B cell (primary cell): ENCODE data around the gene SEMA6A. TPM values are rescaled to one million over a fixed set of nuclear protein-coding genes. Genes with fewer than 3 reads are reported as not detected.

Source experiments
- ATAC-seq: fragments of 200-7000 bp; cut with Tn5 transposase; one replicate; pipeline ENCODE4 v1.10.0; 2021; ENCODE audit warnings: low read depth, mild to moderate bottlenecking, moderate number of reproducible peaks, moderate library complexity
- CTCF ChIA-PET: fragments of 350-600 bp; sonication (Branson Sonifier 250); formaldehyde crosslinking; loops from one replicate; lab custom pipeline; 2021; ENCODE audit warnings: antibody characterized with exemption, inconsistent platforms; lab: Charles Lee
- POLR2A ChIA-PET: fragments of 350-600 bp; sonication (Branson Sonifier 250); formaldehyde crosslinking; loops from one replicate; lab custom pipeline; 2021; ENCODE audit warnings: antibody characterized with exemption; lab: Charles Lee
- DNase-seq: peaks from one replicate; pipeline ENCODE4 v3.0.0; 2013
- H2AFZ ChIP-seq: 2 replicates; pipeline ENCODE4 v1.6.1; 2012; ENCODE audit warnings: mild to moderate bottlenecking, low read depth, low read length; ENCODE audit not compliant: insufficient read depth, poor library complexity, severe bottlenecking
- H3K27ac ChIP-seq, 2 donors: 1 replicate in 1 of 2; 2 replicates in 1 of 2; pipeline ENCODE4 v1.5.1; 2012 to 2013; ENCODE audit warnings: low read length in 2 of 2, mild to moderate bottlenecking in 2 of 2, moderate library complexity in 1 of 2
- H3K27me3 ChIP-seq, 4 experiments: fragments of 200-600 bp in 1 of 4; sonication (generic) in 1 of 4; replicated peaks in 1 of 4; 1 replicate in 2 of 4; 2 replicates in 2 of 4; pipeline versions ENCODE4 v1.6.1 to v1.7.0; 2013 to 2016; ENCODE audit warnings: low read length in 3 of 4, mild to moderate bottlenecking in 2 of 4, mixed read lengths in 1 of 4, moderate library complexity in 1 of 4; ENCODE audit not compliant: insufficient read depth in 4 of 4, control insufficient read depth in 3 of 4; ENCODE audit errors: control extremely low read depth in 1 of 4
- H3K36me3 ChIP-seq, 2 experiments: replicated peaks in 1 of 2; 1 replicate in 1 of 2; 2 replicates in 1 of 2; pipeline versions ENCODE4 v1.6.1 to v1.7.1; 2013; ENCODE audit warnings: low read length in 1 of 2; ENCODE audit not compliant: insufficient read depth in 2 of 2, control insufficient read depth in 1 of 2; ENCODE audit errors: control extremely low read depth in 1 of 2, extremely low read depth in 1 of 2
- H3K4me1 ChIP-seq, 2 donors: fragments of 200-600 bp in 1 of 2; sonication (generic) in 1 of 2; 1 replicate in 1 of 2; 2 replicates in 1 of 2; pipeline versions ENCODE4 v1.5.1 to v1.6.1; 2013 to 2017; ENCODE audit warnings: low read length in 2 of 2; ENCODE audit not compliant: control insufficient read depth in 2 of 2, insufficient read depth in 2 of 2
- H3K4me2 ChIP-seq: replicated peaks from 2 replicates; pipeline ENCODE3; 2012; ENCODE audit warnings: mild to moderate bottlenecking, low read depth, low read length; ENCODE audit not compliant: poor library complexity, severe bottlenecking
- H3K4me3 ChIP-seq, 5 experiments: fragments of 200-600 bp in 1 of 5; sonication (generic) in 1 of 5; 1 replicate in 3 of 5; 2 replicates in 2 of 5; pipeline versions ENCODE4 v1.5.1 to v1.7.0; 2011 to 2016; ENCODE audit warnings: low read length in 4 of 5, mild to moderate bottlenecking in 4 of 5, low read depth in 2 of 5, control low read depth in 1 of 5, moderate library complexity in 1 of 5; ENCODE audit not compliant: insufficient read depth in 1 of 5; ENCODE audit errors: control extremely low read depth in 1 of 5, extremely low read depth in 1 of 5
- H3K79me2 ChIP-seq: fragments of 200-600 bp; sonication (generic); one replicate; pipeline ENCODE4 v1.6.0; 2016; ENCODE audit warnings: low read length; ENCODE audit not compliant: control insufficient read depth, insufficient read depth
- H3K9ac ChIP-seq: fragments of 200-600 bp; sonication (generic); 2 replicates; pipeline ENCODE4 v1.6.1; 2017; ENCODE audit warnings: mild to moderate bottlenecking, low read length, moderate library complexity
- H3K9me3 ChIP-seq, 3 donors: one replicate each; pipeline versions ENCODE4 v1.6.1 to v1.7.1; 2013; ENCODE audit warnings: low read length in 2 of 3; ENCODE audit not compliant: control insufficient read depth in 2 of 3, insufficient read depth in 1 of 3; ENCODE audit errors: control extremely low read depth in 1 of 3
- H4K20me1 ChIP-seq: 2 replicates; pipeline ENCODE4 v1.6.0; 2012; ENCODE audit warnings: mild to moderate bottlenecking, low read length; ENCODE audit not compliant: insufficient read depth, control insufficient read depth, poor library complexity, severe bottlenecking
- H3K27ac Mint-ChIP-seq: one replicate; pipeline ENCODE4 v1.8.0; 2021; ENCODE audit warnings: mixed read lengths
- H3K27me3 Mint-ChIP-seq: one replicate; pipeline ENCODE4 v1.8.0; 2021; ENCODE audit warnings: mixed read lengths
- H3K4me1 Mint-ChIP-seq: one replicate; pipeline ENCODE4 v1.8.0; 2021; ENCODE audit warnings: mixed read lengths
- H3K4me3 Mint-ChIP-seq: one replicate; pipeline ENCODE4 v1.8.0; 2021; ENCODE audit warnings: mixed read lengths
- H3K9me3 Mint-ChIP-seq: one replicate; pipeline ENCODE4 v1.8.0; 2022; ENCODE audit warnings: mixed read lengths; ENCODE audit not compliant: insufficient read depth
- EZH2 ChIP-seq: IDR thresholded peaks from 2 replicates; pipeline ENCODE4 v1.6.1; 2012; ENCODE audit warnings: borderline replicate concordance, low read depth, mild to moderate bottlenecking, moderate library complexity, low read length; ENCODE audit not compliant: insufficient read depth, poor library complexity, severe bottlenecking
- WGBS: methylation state at CpG from one replicate; pipeline ENCODE4 v1.1.5; 2013; ENCODE audit warnings: missing lambda C conversion rate; ENCODE audit not compliant: insufficient coverage; 5-methylcytosine and 5-hydroxymethylcytosine counted together
- intact Hi-C: fragments of 100-400 bp; cut with micrococcal nuclease; formaldehyde crosslinking; loops from one replicate; pipeline ENCODE4 v1.10.0; 2022
- polyA plus RNA-seq: library from polyadenylated mRNA; depleted of rRNA; stranded (reverse); fragments of >200 nt; gene quantifications from 2 replicates; pipeline ENCODE4 v1.2.3, GENCODE V29; 2012
- total RNA-seq, 2 donors: library from RNA; stranded (reverse); fragments of 120-200 nt in 1 of 2; gene quantifications; 1 replicate in 1 of 2; 2 replicates in 1 of 2; pipeline versions ENCODE4 v1.2.3 to v1.2.4, GENCODE V29; 2013 to 2022
- TF ChIP-seq, protein P1 (sequence below): fragments of 200-600 bp; IDR thresholded peaks from one replicate; pipeline ENCODE4 v1.8.0; 2022; ENCODE audit warnings: antibody characterized with exemption, mild to moderate bottlenecking

SEMA6A gene
- total and polyA plus RNA-seq, 2 donors (not counting 1 experiment from before 2014, with no cell fraction given) = 0.44 TPM; not detected in 1

DNA sequence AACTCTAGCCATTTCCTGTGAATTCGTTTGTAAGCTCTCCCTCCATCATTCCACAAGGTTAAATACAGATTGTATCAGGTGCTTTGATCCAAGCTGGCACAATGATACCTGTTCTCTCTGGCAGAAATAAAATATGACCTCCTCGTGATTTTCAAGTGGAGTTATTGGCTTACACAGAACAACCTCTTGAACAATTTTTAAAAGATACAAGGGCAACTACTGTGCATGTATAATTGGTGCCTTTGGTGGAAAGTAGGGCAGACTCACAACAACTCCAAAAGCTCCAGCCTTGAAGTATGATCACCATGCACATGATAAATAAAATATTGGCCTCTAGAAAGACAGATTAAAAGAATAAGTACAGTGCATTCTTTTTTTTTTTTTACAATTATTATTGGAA is 106.0 kb downstream of the SEMA6A start:
- no peak for ATAC-seq
- intact Hi-C loops = no loop called here
- H3K27me3 ChIP-seq = no peaks in the 10 kb centered on the region
- Mint-ChIP-seq H3K27ac (no peak overlapping the region), H3K9me3 (peaks cover 4% of the 10 kb centered on the region), H3K27me3 (no peaks in the 10 kb centered on the region), H3K4me1 (no peaks in the 10 kb centered on the region), H3K4me3 (no peak overlapping the region)
- no peak overlapping the region for H2AFZ ChIP-seq
- no peak overlapping the region for H3K4me3 ChIP-seq
- CTCF ChIA-PET = interaction anchor here (1.4 kb wide), 1 partner anchor 15 kb away, joined by 3 read pairs; no protein-coding TSS in a partner anchor
- no peak for TF ChIP-seq EZH2
- TF ChIP-seq, protein P1, sequence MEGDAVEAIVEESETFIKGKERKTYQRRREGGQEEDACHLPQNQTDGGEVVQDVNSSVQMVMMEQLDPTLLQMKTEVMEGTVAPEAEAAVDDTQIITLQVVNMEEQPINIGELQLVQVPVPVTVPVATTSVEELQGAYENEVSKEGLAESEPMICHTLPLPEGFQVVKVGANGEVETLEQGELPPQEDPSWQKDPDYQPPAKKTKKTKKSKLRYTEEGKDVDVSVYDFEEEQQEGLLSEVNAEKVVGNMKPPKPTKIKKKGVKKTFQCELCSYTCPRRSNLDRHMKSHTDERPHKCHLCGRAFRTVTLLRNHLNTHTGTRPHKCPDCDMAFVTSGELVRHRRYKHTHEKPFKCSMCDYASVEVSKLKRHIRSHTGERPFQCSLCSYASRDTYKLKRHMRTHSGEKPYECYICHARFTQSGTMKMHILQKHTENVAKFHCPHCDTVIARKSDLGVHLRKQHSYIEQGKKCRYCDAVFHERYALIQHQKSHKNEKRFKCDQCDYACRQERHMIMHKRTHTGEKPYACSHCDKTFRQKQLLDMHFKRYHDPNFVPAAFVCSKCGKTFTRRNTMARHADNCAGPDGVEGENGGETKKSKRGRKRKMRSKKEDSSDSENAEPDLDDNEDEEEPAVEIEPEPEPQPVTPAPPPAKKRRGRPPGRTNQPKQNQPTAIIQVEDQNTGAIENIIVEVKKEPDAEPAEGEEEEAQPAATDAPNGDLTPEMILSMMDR = no peak
- DNase-seq = no peak
- no CpG with 5 or more reads among the region's 2 CpGs for WGBS
- no peaks in the 10 kb centered on the region for H3K4me1 ChIP-seq
- H4K20me1 ChIP-seq = no peaks in the 10 kb centered on the region
- no peak overlapping the region for H3K9ac ChIP-seq
- H3K36me3 ChIP-seq = peaks cover 0 to 3% of the 10 kb centered on the region in 2 experiments
- POLR2A ChIA-PET = no interaction called here
- H3K4me2 ChIP-seq = no peak overlapping the region
- H3K9me3 ChIP-seq = no peaks in the 10 kb centered on the region
- no peaks in the 10 kb centered on the region for H3K79me2 ChIP-seq
- no peak overlapping the region for H3K27ac ChIP-seq

DNA sequence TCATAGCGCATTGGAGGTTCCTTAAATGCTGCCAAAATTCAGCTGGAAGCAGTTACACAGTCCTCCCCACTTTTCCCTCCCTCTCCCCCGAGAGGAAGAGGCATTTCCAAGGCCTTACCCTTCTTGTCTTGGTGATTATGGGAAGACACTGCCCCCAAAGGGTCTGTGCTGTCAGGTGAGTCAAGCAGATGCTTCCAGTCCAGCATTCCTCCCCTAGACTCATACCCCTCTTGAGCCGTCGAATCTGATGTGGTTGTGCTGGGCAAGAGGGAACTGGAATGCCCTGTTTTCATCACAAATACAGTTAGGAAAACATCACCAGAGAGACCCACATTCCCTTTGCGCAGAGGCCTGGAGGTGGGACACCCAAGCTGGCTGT is 107.2 kb downstream of the SEMA6A start:
- no peaks in the 10 kb centered on the region for H3K27me3 ChIP-seq
- DNase-seq = no peak
- H2AFZ ChIP-seq = no peak overlapping the region
- H3K36me3 ChIP-seq = peaks cover 0 to 3% of the 10 kb centered on the region in 2 experiments
- TF ChIP-seq EZH2 = no peak
- TF ChIP-seq, protein P1 = no peak
- H3K4me3 ChIP-seq = no peak overlapping the region
- H3K9me3 ChIP-seq = no peaks in the 10 kb centered on the region
- Mint-ChIP-seq H3K27ac (no peak overlapping the region), H3K27me3 (no peaks in the 10 kb centered on the region), H3K4me3 (no peak overlapping the region), H3K9me3 (peaks cover 4% of the 10 kb centered on the region), H3K4me1 (no peaks in the 10 kb centered on the region)
- WGBS = no CpG with 5 or more reads among the region's 5 CpGs
- no peaks in the 10 kb centered on the region for H3K79me2 ChIP-seq
- intact Hi-C loops = no loop called here
- H3K9ac ChIP-seq = no peak overlapping the region
- H3K27ac ChIP-seq = no peak overlapping the region
- no peaks in the 10 kb centered on the region for H4K20me1 ChIP-seq
- ChIA-PET POLR2A (no interaction called here), CTCF (no interaction called here)
- no peaks in the 10 kb centered on the region for H3K4me1 ChIP-seq
- no peak for ATAC-seq
- H3K4me2 ChIP-seq = no peak overlapping the region
